D721Med (cell line): ENCODE results near the gene SNAI1.

Experiments
- DNase-seq: peaks from one replicate; pipeline ENCODE4 v3.0.0; 2011; ENCODE audit warnings: low spot score; ENCODE audit not compliant: insufficient read length
- FAIRE-seq: peaks from 2 replicates; lab custom pipeline; 2011; peaks lifted over from hg19 to GRCh38; lab: Jason Lieb, UNC
- CTCF ChIP-seq: IDR thresholded peaks from 2 replicates; pipeline ENCODE4 v1.5.1; 2012; ENCODE audit warnings: mild to moderate bottlenecking, control low read depth; ENCODE audit not compliant: insufficient read depth; ENCODE audit errors: missing control alignments

Gene SNAI1

DNA sequence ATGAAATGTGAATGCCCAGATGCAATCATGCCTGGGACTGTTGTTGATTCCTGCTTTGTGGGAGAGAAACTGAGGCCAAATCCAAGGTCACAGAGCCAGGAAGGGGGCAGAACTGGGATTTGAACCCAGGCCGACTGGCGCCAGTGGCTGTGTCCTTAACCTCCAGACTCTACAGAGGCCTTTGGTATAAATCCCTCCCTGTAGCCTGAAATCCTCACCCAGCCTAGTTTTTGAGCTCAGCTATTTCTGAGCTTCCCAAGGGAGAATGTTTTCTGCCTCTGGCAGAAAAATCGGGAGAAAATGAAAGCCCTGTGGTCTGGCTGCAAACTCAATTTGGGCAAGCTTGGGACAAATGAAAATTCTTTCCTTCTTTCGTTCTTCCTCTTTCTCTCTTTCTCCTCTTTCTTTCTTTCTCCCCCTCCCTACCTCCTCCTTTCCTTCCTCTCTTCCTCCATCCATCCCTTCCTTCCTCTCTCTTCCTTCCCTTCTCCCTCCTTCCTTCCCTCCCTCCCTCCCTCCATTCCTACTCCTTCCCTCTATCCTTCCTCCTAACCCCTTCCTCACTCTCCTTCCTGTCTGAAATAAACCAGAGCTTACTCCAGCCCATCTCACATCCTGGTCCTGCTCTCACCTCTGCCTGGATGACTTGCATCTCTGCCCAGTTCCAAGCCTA, 34.9 kb downstream of the SNAI1 start:
- DNase-seq = no peak
- no peak for TF ChIP-seq CTCF
- FAIRE-seq = no peak

DNA sequence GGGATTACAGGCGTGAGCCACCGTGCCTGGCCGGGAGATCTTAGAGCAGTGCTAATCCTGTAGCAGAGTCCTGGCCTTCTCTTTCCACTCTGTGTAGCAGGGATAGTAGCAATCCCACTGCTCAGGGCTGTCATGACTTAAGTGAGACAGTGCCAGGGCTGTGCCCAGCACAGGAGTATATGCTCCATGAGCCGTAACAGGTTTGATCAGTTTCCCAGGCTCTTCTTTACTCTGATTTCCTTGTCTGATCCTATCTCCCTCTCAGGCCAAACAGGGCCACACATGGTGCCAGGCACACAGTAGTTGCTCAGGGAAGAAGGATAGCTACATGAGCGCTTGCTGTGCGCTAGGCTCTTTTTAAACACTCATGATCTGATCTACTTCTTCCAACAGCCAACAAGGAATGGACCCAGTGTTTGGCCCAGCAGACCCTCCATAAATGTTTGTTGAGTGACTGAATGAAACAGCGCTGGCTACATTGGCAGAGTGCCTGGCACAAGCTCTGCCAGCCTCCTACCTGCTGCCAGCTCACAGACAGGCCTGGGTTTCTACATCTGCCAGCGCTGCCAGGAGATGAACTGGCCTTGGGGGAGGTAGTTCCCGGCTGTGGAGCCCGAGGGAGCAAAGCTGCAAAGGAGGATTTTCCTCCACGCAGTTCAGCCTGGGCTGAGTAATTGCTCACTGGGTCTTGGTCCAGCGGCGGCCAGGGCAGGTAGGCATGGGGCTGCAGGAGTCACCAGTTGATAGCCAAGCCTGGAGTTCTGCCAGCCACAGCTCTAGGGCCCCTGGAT, 36.9 kb downstream of the SNAI1 start:
- TF ChIP-seq CTCF = no peak
- DNase-seq (no peak), FAIRE-seq (no peak)

DNA sequence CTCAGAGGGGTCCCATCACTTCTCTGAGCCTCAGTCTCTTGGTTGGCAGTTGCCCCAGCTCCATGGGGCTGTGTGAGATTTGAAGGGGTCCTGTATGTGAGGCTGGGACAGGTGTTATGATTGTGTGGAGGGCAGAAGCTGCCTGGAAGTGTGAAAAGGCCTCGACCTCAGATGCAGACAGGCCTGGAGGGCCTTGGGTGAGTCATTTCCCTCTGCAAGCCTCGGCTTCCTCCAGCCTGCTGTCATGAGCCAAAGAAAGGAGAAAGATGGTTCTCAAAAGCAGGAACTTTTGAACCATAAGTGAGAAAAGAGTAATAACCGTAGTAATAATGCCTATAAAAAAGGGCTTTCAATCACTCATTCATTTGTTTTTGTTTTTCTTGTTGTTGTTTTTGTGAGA, 37.5 kb downstream of the SNAI1 start:
- TF ChIP-seq CTCF = no peak
- no peak for DNase-seq
- FAIRE-seq = no peak

DNA sequence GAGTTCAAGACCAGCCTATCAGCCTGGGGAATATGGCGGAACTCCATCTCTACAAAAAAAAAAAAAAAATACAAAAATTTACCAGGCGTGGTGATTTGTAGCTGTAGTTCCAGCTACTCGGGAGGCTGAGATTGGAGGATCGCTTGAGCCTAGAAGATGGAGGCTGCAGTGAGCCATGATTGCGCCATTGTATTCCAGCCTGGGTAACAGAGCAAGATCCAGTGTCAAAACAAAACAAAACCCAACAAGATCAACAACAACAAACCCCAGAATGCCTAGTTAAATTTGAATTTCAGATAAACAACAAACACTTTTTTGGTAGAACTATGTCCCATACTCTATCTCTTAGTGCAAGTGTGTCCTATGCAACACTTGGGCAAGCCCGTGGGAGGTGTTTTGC, 39.9 kb downstream of the SNAI1 start:
- FAIRE-seq (no peak), DNase-seq (no peak)
- TF ChIP-seq CTCF = no peak

DNA sequence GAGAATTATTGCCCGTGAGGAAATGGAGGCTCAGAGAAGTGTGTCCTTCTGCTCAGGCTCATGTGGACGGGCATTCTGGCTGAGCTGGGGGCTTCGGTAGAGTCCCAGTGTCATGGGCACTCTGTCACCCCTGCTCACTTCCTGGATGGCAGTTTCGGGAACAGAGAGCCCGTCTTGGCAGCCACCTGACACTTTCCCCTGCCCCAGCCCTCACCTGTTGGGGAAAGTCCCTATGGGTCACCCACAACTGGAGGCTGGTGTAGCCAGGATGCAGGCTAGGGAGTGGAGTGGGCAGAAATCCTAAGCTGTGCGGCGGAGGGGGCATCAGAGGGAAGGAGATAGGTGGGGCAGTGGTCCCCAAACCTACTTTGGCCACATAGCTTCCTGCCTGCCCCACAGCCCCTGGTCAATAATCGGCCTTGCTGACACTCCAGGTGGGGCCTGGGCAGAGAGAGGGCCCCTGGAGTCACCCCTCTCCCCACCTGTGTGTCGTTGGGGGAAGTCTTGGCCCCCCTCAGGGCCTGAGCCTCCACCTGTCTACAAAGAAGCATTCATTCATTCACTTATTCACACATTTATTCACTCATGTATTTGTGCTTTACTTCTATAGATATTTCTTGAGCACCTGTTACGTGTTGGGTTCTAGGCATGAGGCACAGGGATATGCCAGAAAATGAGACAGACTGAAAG, 40.5 kb downstream of the SNAI1 start:
- FAIRE-seq (no peak), DNase-seq (no peak)
- TF ChIP-seq CTCF = no peak

DNA sequence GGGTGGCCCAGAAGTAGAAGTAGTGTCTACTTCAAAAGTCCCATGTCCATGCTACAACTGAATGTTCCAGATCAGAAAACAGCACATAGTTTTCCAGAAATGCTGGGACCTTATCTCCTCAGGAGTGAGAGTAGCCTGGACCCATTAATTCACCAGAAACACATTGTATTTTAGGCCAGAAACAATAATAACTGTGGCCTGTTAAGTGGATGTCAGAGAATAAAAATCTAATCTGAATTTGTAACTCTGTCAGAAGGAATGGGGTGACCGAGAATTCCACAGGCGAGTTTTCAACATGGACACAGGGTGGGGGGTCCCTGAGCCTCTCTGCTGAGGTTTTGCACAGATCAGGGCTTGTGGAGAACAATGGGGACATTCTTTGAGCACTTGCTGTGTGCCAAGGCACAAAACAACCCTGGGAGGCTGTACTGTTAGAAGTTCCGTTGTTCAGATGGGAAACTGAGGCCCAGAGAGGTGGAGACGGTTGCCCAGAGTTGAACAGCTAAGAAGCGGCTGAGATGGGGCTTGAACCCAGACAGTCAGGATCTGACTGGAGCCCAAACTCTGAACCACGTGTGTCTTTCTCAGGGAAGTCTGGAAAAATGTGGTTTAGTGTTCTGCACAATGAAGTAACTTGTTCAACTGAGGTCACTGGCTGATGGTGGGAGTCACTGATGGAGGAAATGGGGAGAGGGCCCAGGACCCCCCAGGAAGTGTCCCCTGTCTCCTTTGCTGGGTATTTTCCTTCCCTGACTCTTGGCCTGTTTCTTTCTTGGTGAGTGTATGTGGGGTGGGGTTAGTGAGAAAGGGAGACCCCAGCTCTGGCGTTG, 44.2 kb downstream of the SNAI1 start:
- no peak for TF ChIP-seq CTCF
- DNase-seq (no peak), FAIRE-seq (no peak)
